IPS-15b (cell line): ENCODE measurements around the gene KLRD1.
"Not testable (repeated sequence)": the region's sequence is repeated elsewhere in the genome, so short reads cannot be mapped to it uniquely, and the experiment has no call there.

ENCODE experiments used
- H3K27me3 ChIP-seq: one replicate; pipeline ENCODE4 v1.6.1; 2013; ENCODE audit warnings: low read length; ENCODE audit not compliant: control insufficient read depth, insufficient read depth
- H3K36me3 ChIP-seq: one replicate; pipeline ENCODE4 v1.6.1; 2013; ENCODE audit warnings: low read length; ENCODE audit not compliant: control insufficient read depth, insufficient read depth
- H3K4me1 ChIP-seq: one replicate; pipeline ENCODE4 v1.6.1; 2013; ENCODE audit warnings: mild to moderate bottlenecking, low read length; ENCODE audit not compliant: control insufficient read depth, insufficient read depth
- H3K4me3 ChIP-seq: one replicate; pipeline ENCODE4 v1.5.1; 2013; ENCODE audit warnings: low read depth, low read length
- H3K9ac ChIP-seq: one replicate; pipeline ENCODE4 v1.6.1; 2013; ENCODE audit warnings: low read depth, mild to moderate bottlenecking, low read length
- H3K9me3 ChIP-seq: one replicate; pipeline ENCODE4 v1.6.1; 2013; ENCODE audit warnings: mild to moderate bottlenecking, low read length; ENCODE audit not compliant: control insufficient read depth, insufficient read depth

The KLRD1 gene

GRCh38 chr12:10293570-10294227, 14.0 kb upstream of the KLRD1 start:
- H3K4me3 ChIP-seq: no peak overlapping the region
- no peaks in the 10 kb centered on the region for H3K36me3 ChIP-seq
- no peaks in the 10 kb centered on the region for H3K27me3 ChIP-seq
- no peaks in the 10 kb centered on the region for H3K4me1 ChIP-seq
- H3K9ac ChIP-seq: no peak overlapping the region
- no peaks in the 10 kb centered on the region for H3K9me3 ChIP-seq

DNA sequence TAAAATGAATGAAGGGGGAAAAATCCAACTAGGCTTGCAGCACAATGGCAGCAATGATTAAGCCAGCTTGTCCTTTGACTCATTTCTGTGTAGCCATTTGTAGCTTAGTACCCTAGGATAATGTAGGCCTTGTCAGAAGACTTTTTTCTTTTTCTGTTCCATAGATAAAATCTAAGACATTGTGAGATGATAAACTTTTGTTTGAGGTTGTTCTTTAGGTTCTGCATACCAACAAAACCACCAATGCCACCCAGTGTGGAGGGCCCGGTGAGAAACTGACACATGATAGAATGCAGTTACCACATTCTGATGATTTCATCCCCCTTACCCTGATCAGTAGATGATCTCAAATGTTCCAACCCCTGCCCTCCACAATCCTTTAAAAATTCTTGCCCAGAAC, 6.6 kb upstream of the KLRD1 start:
- Histone ChIP-seq H3K9me3 (no peaks in the 10 kb centered on the region), H3K4me3 (no peak overlapping the region), H3K4me1 (no peaks in the 10 kb centered on the region), H3K9ac (no peak overlapping the region), H3K36me3 (no peaks in the 10 kb centered on the region), H3K27me3 (no peaks in the 10 kb centered on the region)

DNA sequence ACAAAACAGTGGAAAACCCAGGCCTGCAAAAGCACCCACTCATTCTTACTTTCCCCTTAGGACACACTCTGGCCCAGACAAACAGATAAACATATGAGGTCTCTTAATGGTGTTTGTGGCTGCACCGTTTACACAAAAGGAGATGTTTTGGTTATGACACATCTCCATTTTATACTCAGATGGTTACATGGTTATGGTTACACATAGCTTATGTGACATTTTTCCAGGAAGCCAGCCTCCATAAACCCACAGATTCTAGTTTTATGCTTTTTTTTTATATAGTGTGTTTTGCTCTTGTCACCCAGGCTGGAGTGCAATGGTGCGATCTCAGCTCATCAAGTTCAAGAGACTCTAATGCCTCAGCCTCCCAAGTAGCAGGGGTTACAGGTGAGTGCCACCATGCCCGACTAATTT, 3.5 kb upstream of the KLRD1 start:
- Histone ChIP-seq H3K4me3 (no peak overlapping the region), H3K9ac (no peak overlapping the region), H3K36me3 (no peaks in the 10 kb centered on the region), H3K9me3 (no peaks in the 10 kb centered on the region), H3K4me1 (no peaks in the 10 kb centered on the region), H3K27me3 (no peaks in the 10 kb centered on the region)

DNA sequence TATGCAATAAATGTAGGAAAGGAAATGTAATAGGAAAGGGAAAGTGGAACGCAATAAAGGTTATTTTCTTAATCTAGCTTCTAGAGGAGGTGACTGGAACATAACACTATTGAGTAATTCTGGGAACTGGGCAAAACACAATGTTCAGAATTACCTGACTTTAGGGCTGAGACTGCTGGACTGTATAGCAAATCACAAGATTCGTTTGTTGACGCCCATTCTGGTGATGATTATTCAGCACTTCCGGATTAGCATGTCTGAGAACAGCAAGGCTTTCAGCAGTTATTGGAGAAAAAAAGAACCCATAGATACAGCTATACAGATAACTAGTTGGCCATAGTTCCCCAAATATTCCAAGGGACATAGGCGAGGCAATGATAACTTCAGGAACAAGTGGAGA, 2.3 kb upstream of the KLRD1 start:
- Histone ChIP-seq H3K9ac (no peak overlapping the region), H3K27me3 (no peaks in the 10 kb centered on the region), H3K36me3 (no peaks in the 10 kb centered on the region), H3K4me3 (no peak overlapping the region), H3K4me1 (no peaks in the 10 kb centered on the region), H3K9me3 (no peaks in the 10 kb centered on the region)

GRCh38 chr12:10310926-10311720, 3.5 kb downstream of the KLRD1 start:
- Histone ChIP-seq H3K36me3 (no peaks in the 10 kb centered on the region), H3K4me3 (no peak overlapping the region), H3K9me3 (no peaks in the 10 kb centered on the region), H3K27me3 (no peaks in the 10 kb centered on the region), H3K9ac (no peak overlapping the region), H3K4me1 (no peaks in the 10 kb centered on the region)

- Histone ChIP-seq H3K36me3 (no peaks in the 10 kb centered on the region), H3K9me3 (no peaks in the 10 kb centered on the region), H3K27me3 (no peaks in the 10 kb centered on the region), H3K9ac (no peak overlapping the region), H3K4me1 (no peaks in the 10 kb centered on the region), H3K4me3 (no peak overlapping the region)
These were observed 11.7 kb downstream of the KLRD1 start for GRCh38 chr12:10319388-10319787.

- H3K36me3 ChIP-seq: no peaks in the 10 kb centered on the region
These were observed 13.0 kb downstream of the KLRD1 start for GRCh38 chr12:10320643-10321042.

GRCh38 chr12:10328691-10329090, 21.0 kb downstream of the KLRD1 start:
- not testable (repeated sequence) for H3K4me3 ChIP-seq, H3K36me3 ChIP-seq, H3K4me1 ChIP-seq, H3K9me3 ChIP-seq, H3K27me3 ChIP-seq, H3K9ac ChIP-seq

More at GRCh38 chr12:10320643-10321042, 13.0 kb downstream of the KLRD1 start:
- Histone ChIP-seq H3K4me3 (no peak overlapping the region), H3K9me3 (no peaks in the 10 kb centered on the region), H3K9ac (no peak overlapping the region), H3K27me3 (no peaks in the 10 kb centered on the region), H3K4me1 (no peaks in the 10 kb centered on the region)

- H3K9ac ChIP-seq: no peak overlapping the region
- H3K9me3 ChIP-seq: no peaks in the 10 kb centered on the region
- no peaks in the 10 kb centered on the region for H3K27me3 ChIP-seq
- H3K4me1 ChIP-seq: no peaks in the 10 kb centered on the region
- H3K4me3 ChIP-seq: no peak overlapping the region
- no peaks in the 10 kb centered on the region for H3K36me3 ChIP-seq
These were observed 24.1 kb downstream of the KLRD1 start for GRCh38 chr12:10331642-10332239.

DNA sequence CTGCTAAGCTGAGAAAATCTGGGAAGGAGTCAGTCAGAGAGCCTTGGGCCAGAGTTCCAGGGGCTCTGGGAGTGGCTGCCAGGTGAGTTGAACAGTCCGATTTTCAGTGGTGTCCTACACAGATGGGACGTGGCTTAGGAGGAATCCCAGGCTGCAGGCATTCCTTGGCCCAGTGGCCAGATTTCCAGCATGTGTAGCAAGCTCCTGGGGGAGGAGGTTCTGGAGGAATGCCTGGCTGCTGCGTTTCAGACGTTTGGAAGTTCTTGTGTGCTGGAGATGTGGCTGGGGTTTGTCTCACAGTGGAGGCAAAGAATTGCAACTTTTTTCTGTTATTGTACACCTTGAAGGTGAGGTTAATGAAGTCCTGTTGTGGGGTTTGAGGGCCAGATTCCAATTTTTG, 28.5 kb downstream of the KLRD1 start:
- not testable (repeated sequence) for H3K4me1 ChIP-seq, H3K9me3 ChIP-seq, H3K27me3 ChIP-seq, H3K36me3 ChIP-seq, H3K9ac ChIP-seq
- H3K4me3 ChIP-seq: peak overlapping the region; percentile 18

DNA sequence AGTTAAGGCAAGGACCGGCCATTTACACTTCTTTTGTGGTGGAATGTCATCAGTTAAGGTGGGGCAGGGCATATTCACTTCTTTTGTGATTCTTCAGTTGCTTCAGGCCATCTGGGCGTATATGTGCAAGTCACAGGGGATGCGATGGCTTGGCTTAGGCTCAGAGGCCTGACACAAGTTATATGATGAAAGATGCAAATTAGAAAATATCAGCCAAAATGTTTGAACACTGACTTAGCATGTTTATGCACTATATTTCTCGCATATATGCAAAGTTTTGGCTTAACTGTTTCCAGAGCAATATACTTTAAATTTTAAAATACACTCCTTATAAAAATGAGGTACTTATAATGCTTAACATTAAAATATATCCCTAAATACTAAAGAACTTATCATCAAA, 30.8 kb downstream of the KLRD1 start:
- not testable (repeated sequence) for H3K36me3 ChIP-seq, H3K9me3 ChIP-seq, H3K27me3 ChIP-seq, H3K9ac ChIP-seq, H3K4me1 ChIP-seq, H3K4me3 ChIP-seq
